CD4-positive, alpha-beta T cell treated with Interleukin-6 at 100 ng/mL for 8 hours (primary cell): ENCODE results near the gene IDNK.
"Not testable (repeated sequence)": the region's sequence is repeated elsewhere in the genome, so short reads cannot be mapped to it uniquely, and the experiment has no call there.

Experiments used
- DNase-seq: peaks from one replicate; pipeline ENCODE4 v3.0.0-alpha.2; 2020; ENCODE audit warnings: mixed read lengths, low spot score

Gene IDNK

GRCh38 chr9:83622939-83623678 lies at the start of gene IDNK:
TSS of gene IDNK (plus strand) at chr9:83623143. CDS start at chr9:83623172, 29 bp downstream.
- peak; percentile 50 for DNase-seq

- no peak for DNase-seq
Observed at GRCh38 chr9:83574482-83574881, 48.5 kb upstream of the IDNK start.

- no peak for DNase-seq
Observed at GRCh38 chr9:83582029-83582428, 40.9 kb upstream of the IDNK start.

GRCh38 chr9:83583151-83584014 lies 39.6 kb upstream of the IDNK start:
- DNase-seq: peak; percentile 15

GRCh38 chr9:83584995-83585394 lies 37.9 kb upstream of the IDNK start:
- no peak for DNase-seq

- no peak for DNase-seq
Observed at GRCh38 chr9:83588256-83588655, 34.7 kb upstream of the IDNK start.

GRCh38 chr9:83596899-83597504 lies 25.9 kb upstream of the IDNK start:
- DNase-seq: peak; percentile 5

- no peak for DNase-seq
Observed at GRCh38 chr9:83598487-83598886, 24.5 kb upstream of the IDNK start.

GRCh38 chr9:83599071-83599470 lies 23.9 kb upstream of the IDNK start:
- no peak for DNase-seq

GRCh38 chr9:83601463-83601862 lies 21.5 kb upstream of the IDNK start:
- no peak for DNase-seq

- DNase-seq: not testable (repeated sequence)
Observed at GRCh38 chr9:83607620-83608019, 15.3 kb upstream of the IDNK start.

GRCh38 chr9:83613298-83613697 lies 9.6 kb upstream of the IDNK start:
- not testable (repeated sequence) for DNase-seq

GRCh38 chr9:83617299-83617698 lies 5.6 kb upstream of the IDNK start:
- no peak for DNase-seq

- DNase-seq: peak; percentile 45
Observed at GRCh38 chr9:83620841-83621636, 1.9 kb upstream of the IDNK start.

- peak; percentile 42 for DNase-seq
Observed at GRCh38 chr9:83622433-83622938, 457 bp upstream of the IDNK start.

GRCh38 chr9:83623679-83624076 lies 735 bp downstream of the IDNK start:
- DNase-seq: peak; percentile 6

- DNase-seq: no peak
Observed at GRCh38 chr9:83625178-83625577, 2.2 kb downstream of the IDNK start.

GRCh38 chr9:83628540-83628939 lies 5.6 kb downstream of the IDNK start:
- no peak for DNase-seq

GRCh38 chr9:83629433-83630104 lies 6.6 kb downstream of the IDNK start:
- DNase-seq: no peak

GRCh38 chr9:83630938-83631457 lies 8.1 kb downstream of the IDNK start:
- no peak for DNase-seq

- DNase-seq: no peak
Observed at GRCh38 chr9:83633255-83633654, 10.3 kb downstream of the IDNK start.
